ENCODE data around the gene RPGR. TPM values are rescaled to one million over a fixed set of nuclear protein-coding genes. Genes with fewer than 3 reads are reported as not detected.

The RPGR gene
- total RNA-seq, 2 experiments from 2014 or later: 7.0 to 7.1 TPM

DNA sequence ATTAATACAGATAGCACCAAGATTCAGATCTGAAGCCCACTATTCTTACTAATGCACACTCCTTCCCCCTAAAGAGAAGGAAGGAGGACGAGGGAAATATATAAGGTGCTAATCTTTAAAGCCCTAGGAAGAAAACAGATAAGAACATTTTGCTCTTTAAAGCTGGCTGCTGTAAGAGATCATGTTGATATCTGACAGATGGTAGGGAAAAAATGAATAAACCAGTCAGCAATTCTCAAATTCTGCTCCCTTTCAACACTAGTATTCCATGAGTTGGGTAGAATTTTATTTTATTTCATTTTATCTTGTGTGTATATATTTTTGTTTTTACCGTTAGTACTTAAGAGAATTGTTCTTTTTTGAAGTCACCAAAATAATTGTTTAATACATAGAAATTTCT, 44.3 kb upstream of the RPGR start:
- H3K27me3 Mint-ChIP-seq: peaks cover 2% of the 10 kb centered on the region
- intact Hi-C loops (cut with micrococcal nuclease): no loop called here
- TF ChIP-seq, protein P1, sequence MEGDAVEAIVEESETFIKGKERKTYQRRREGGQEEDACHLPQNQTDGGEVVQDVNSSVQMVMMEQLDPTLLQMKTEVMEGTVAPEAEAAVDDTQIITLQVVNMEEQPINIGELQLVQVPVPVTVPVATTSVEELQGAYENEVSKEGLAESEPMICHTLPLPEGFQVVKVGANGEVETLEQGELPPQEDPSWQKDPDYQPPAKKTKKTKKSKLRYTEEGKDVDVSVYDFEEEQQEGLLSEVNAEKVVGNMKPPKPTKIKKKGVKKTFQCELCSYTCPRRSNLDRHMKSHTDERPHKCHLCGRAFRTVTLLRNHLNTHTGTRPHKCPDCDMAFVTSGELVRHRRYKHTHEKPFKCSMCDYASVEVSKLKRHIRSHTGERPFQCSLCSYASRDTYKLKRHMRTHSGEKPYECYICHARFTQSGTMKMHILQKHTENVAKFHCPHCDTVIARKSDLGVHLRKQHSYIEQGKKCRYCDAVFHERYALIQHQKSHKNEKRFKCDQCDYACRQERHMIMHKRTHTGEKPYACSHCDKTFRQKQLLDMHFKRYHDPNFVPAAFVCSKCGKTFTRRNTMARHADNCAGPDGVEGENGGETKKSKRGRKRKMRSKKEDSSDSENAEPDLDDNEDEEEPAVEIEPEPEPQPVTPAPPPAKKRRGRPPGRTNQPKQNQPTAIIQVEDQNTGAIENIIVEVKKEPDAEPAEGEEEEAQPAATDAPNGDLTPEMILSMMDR (IDR thresholded peaks at IDR 0.05): no peak

GRCh38 chrX:38368774-38369173, 41.5 kb upstream of the RPGR start:
- ATAC-seq: no peak
- TF ChIP-seq, protein P1 (IDR thresholded peaks at IDR 0.05): no peak
- DNase-seq: no peak
- Mint-ChIP-seq H3K36me3 (ENCODE audit: low read depth) (no peaks in the 10 kb centered on the region), H3K4me1 (ENCODE audit: low read depth) (no peaks in the 10 kb centered on the region), H3K4me3 (no peak overlapping the region), H3K9me3 (no peaks in the 10 kb centered on the region), H3K27me3 (peaks cover 2% of the 10 kb centered on the region), H3K27ac (no peak overlapping the region)
- intact Hi-C loops (cut with micrococcal nuclease): no loop called here
- CTCF ChIA-PET: no interaction called here
- POLR2A ChIA-PET: no interaction called here

More for the DNA sequence above, 44.3 kb upstream of the RPGR start:
- Mint-ChIP-seq H3K9me3 (no peaks in the 10 kb centered on the region), H3K4me3 (no peak overlapping the region), H3K4me1 (ENCODE audit: low read depth) (no peaks in the 10 kb centered on the region), H3K36me3 (ENCODE audit: low read depth) (no peaks in the 10 kb centered on the region), H3K27ac (no peak overlapping the region)
- DNase-seq (no peak), ATAC-seq (no peak)
- ChIA-PET CTCF (no interaction called here), POLR2A (no interaction called here)

DNA sequence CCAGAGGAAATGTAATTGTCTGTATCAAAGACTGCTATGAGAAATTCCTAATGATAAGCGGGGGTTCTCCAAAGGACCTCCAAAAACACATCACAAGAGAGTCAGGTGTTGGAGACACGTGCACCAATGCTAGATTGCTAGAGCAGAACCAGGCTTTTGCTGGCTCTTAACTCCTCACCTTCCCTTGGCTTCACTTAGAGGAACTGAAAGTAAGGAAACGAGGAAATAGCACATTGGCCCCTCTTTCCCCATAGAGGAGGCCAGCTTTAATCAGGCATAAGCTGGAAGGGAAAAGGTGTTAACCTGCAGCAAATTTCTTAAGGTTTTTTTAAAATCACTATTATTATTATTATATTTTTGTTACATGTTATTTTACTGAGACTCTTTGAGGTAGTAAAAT, 38.6 kb upstream of the RPGR start:
- intact Hi-C loops (cut with micrococcal nuclease): no loop called here

DNA sequence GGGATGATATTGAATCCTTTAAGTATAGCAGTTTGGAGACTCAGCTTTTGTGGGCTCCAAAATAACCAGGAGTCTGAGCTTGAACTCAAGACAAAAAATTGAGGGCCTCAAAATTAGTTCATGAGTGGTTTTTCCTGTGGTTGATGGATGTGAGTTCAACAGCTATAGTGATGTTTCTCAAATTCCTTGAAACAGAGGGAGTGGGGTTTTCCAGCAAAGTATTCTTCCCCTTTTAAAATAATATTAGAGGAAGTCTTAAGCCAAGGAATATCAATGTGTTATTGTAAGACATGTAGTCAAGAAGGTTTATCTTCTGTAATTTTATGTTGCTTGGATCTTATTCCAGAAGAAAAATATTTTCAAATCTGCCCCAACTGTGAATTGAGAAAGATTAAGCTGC, 35.7 kb upstream of the RPGR start:
- Mint-ChIP-seq H3K4me3 (no peak overlapping the region), H3K9me3 (no peaks in the 10 kb centered on the region), H3K27ac (no peak overlapping the region), H3K4me1 (ENCODE audit: low read depth) (no peaks in the 10 kb centered on the region), H3K27me3 (peaks cover 2% of the 10 kb centered on the region), H3K36me3 (ENCODE audit: low read depth) (no peaks in the 10 kb centered on the region)
- intact Hi-C loops (cut with micrococcal nuclease): no loop called here
- ATAC-seq: no peak
- CTCF ChIA-PET: no interaction called here
- TF ChIP-seq, protein P1 (IDR thresholded peaks at IDR 0.05): no peak
- no peak for DNase-seq
- POLR2A ChIA-PET: no interaction called here

More for the DNA sequence above, 38.6 kb upstream of the RPGR start:
- Mint-ChIP-seq H3K9me3 (no peaks in the 10 kb centered on the region), H3K27ac (no peak overlapping the region), H3K4me1 (ENCODE audit: low read depth) (no peaks in the 10 kb centered on the region), H3K27me3 (peaks cover 2% of the 10 kb centered on the region), H3K4me3 (no peak overlapping the region), H3K36me3 (ENCODE audit: low read depth) (no peaks in the 10 kb centered on the region)
- CTCF ChIA-PET: no interaction called here
- POLR2A ChIA-PET: no interaction called here
- no peak for ATAC-seq
- no peak for DNase-seq
- TF ChIP-seq, protein P1 (IDR thresholded peaks at IDR 0.05): no peak

DNA sequence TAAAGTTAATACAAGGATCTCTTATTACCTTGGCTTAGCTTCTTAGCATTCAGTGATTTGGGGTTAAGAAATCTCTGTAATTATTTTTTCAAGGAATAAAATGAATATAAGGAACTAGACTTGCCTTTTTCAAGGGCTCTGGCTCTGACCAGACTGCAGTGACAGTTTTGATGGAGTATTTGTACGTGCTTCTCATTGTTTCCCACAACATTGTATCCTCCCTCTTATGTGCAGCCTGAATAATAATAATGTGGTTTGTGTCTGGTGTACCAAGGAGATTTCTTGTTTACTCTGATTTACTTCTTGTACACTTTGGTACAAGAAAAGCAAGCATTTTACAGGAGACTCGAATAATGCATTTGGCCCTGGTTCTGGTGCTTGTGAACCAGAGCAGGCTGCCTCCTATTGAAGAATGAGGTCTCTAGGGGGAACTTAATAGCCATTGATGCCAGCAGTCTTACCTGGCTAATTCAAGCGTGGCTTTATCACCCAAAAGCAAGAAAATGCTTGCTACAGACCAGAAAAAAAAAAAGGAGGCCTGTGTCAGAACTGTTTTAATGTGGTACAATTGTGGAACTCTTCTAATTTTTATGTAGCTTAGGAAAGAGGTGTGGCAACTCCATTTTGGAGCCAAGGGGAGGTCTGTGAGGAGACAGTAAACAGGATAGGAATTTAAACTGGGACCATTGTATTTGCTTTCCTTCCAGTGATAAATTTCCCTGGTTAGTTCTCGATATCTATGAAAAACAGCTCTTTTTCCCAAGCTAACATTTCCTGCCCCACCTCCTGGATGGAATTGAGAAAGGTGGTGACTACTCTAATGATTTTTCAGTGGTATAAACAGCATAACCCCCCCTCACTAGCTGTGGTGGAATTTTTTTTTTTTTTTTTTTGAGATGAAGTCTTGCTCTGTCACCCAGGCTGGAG, 30.7 kb upstream of the RPGR start:
- ATAC-seq: no peak
- peaks cover 2% of the 10 kb centered on the region for H3K27me3 Mint-ChIP-seq
- ChIA-PET CTCF (no interaction called here), POLR2A (no interaction called here)
- H3K9me3 Mint-ChIP-seq: no peaks in the 10 kb centered on the region
- no peak for DNase-seq
- H3K36me3 Mint-ChIP-seq (ENCODE audit: low read depth): no peaks in the 10 kb centered on the region
- H3K4me1 Mint-ChIP-seq (ENCODE audit: low read depth): no peaks in the 10 kb centered on the region
- intact Hi-C loops (cut with micrococcal nuclease): no loop called here
- H3K27ac Mint-ChIP-seq: no peak overlapping the region
- TF ChIP-seq, protein P1 (IDR thresholded peaks at IDR 0.05): no peak
- no peak overlapping the region for H3K4me3 Mint-ChIP-seq
